Stomach (tissue), 9 donors: Measurements from ENCODE around the gene MCUB. TPM values are rescaled to one million over a fixed set of nuclear protein-coding genes. Genes with fewer than 3 reads are reported as not detected.
A peak's percentile ranks its signal among the peaks of the same experiment; 100 is the strongest.

ENCODE experiments used
- DNase-seq, 2 donors: peaks; one replicate each; pipeline versions ENCODE4 v3.0.0 to v3.0.0-alpha.2; 2013 to 2019
- H3K27ac ChIP-seq, 5 donors: fragments of 200-600 bp in 4 of 5; sonication (generic) in 4 of 5; one replicate each; pipeline ENCODE4 v1.5.1; 2013 to 2019; ENCODE audit warnings: mild to moderate bottlenecking in 1 of 5, moderate library complexity in 1 of 5
- H3K27me3 ChIP-seq, 3 donors: fragments of 200-600 bp; sonication (generic); one replicate each; pipeline ENCODE4 v1.5.1; 2017 to 2019; ENCODE audit warnings: mixed run types in 1 of 3
- H3K36me3 ChIP-seq, 4 donors: fragments of 200-600 bp; sonication (generic); 1 replicate in 3 of 4; 2 replicates in 1 of 4; pipeline ENCODE4 v1.5.1; 2016 to 2019
- H3K4me1 ChIP-seq, 4 donors: fragments of 200-600 bp; sonication (generic); one replicate each; pipeline ENCODE4 v1.5.1; 2016 to 2019
- H3K4me3 ChIP-seq, 4 donors: fragments of 200-600 bp; sonication (generic) in 3 of 4; one replicate each; pipeline ENCODE4 v1.5.1; 2016 to 2019; ENCODE audit warnings: mild to moderate bottlenecking in 1 of 4
- H3K9me3 ChIP-seq, 4 donors: fragments of 200-600 bp; sonication (generic); one replicate each; pipeline ENCODE4 v1.5.1; 2016 to 2019
- EP300 ChIP-seq: sonication (generic); formaldehyde crosslinking; IDR thresholded peaks from one replicate; pipeline ENCODE4 v1.6.1; 2017; ENCODE audit warnings: antibody characterized with exemption
- POLR2A ChIP-seq, 4 donors: fragments of 450-650 bp; IDR thresholded peaks; one replicate each; pipeline ENCODE4 v1.6.1; 2016; ENCODE audit warnings: antibody characterized with exemption in 4 of 4, control low read depth in 2 of 4, mild to moderate bottlenecking in 1 of 4, moderate library complexity in 1 of 4
- POLR2AphosphoS5 ChIP-seq, 3 donors: sonication (generic); formaldehyde crosslinking; IDR thresholded peaks; one replicate each; pipeline ENCODE4 v1.6.1; 2016; ENCODE audit warnings: antibody characterized with exemption in 3 of 3
- WGBS, 5 donors: extraction: QIAGEN DNeasy Blood & Tissue Kit in 3 of 5; methylation state at CpG; one replicate each; pipeline versions ENCODE4 v1.1.5 to v1.1.7; 2013 to 2018; 5-methylcytosine and 5-hydroxymethylcytosine counted together
- intact Hi-C: fragments of 100-400 bp; cut with DNase I; formaldehyde crosslinking; loops from one replicate; pipeline ENCODE4 v1.15.1; 2023; ENCODE audit warnings: low total_unique reads
- polyA plus RNA-seq, 3 donors: library from polyadenylated mRNA; stranded (reverse); fragments of 200-250 nt; gene quantifications; one replicate each; pipeline ENCODE4 v1.2.3, GENCODE V29; 2013
- total RNA-seq, 5 donors: library from RNA; depleted of rRNA; stranded (reverse); fragments of >200 nt; gene quantifications; one replicate each; pipeline versions ENCODE4 v1.1.0 to v1.2.3, GENCODE V29; 2014 to 2016
- TF ChIP-seq, protein P1 (sequence below), 7 experiments: fragments of 450-650 bp in 4 of 7; fragments of 200-600 bp in 3 of 7; sonication (generic) in 3 of 7; IDR thresholded peaks; one replicate each; pipeline ENCODE4 v1.5.1; 2016 to 2019; ENCODE audit warnings: antibody characterized with exemption in 7 of 7, control low read depth in 2 of 7, mild to moderate bottlenecking in 1 of 7
- donor health status: healthy with polysubstance abuse.
- donor health status: Bipolar disorder and iron deficiency.
- donor health status: healthy.

Gene MCUB
- total and polyA plus RNA-seq, 8 donors, result 0.89 to 37.4 (median 8.4) TPM

DNA sequence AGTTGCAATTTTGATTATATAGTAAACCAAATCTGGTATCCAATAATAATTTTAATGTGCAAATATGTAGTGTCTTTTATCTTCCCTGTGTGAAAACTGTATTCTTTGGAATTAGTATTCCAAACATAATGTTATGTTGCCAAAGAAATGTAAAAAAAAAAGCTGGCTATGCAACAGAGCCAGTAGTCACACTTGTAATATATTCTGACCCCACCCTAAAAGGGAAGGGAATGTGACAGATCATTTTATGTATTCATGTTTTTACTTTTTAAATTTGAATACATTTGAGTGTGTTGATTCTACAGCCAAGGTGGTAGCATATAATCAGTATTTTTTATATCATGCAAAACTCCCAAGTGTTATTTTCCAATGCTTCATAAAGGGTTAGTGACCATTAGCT lies 27.9 kb upstream of the MCUB start:
- peaks cover 52 to 100% (median 99%) of the 10 kb centered on the region in 4 donors for H3K36me3 ChIP-seq
- H3K9me3 ChIP-seq, result no peaks in the 10 kb centered on the region

DNA sequence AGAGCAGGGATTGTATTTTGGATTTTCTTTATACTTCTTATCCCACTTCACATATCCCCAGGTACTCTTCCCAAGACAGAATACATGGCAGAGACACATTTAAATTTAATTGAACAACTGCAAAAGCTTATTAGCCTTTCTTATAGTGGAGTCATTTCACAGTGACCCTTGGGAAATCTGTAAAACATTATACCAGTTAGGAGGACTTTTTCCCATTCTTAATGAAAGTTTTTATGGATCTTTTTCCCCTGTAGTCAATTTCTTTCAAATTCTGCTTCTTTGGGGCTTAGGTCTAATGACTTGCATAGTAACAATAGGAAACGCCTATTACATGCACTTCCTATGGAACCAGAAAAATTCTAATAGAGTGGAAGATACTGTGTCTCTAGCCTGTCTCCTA lies 14.6 kb upstream of the MCUB start:
- Histone ChIP-seq H3K9me3 (no peaks in the 10 kb centered on the region), H3K27me3 (no peaks in the 10 kb centered on the region), H3K27ac (no peak overlapping the region), H3K36me3 (peaks cover 0 to 68% (median 51%) of the 10 kb centered on the region in 4 donors), H3K4me1 (no peaks in the 10 kb centered on the region), H3K4me3 (no peak overlapping the region)
- intact Hi-C loops, result no loop called here
- no peak for DNase-seq
- TF ChIP-seq, protein P1, sequence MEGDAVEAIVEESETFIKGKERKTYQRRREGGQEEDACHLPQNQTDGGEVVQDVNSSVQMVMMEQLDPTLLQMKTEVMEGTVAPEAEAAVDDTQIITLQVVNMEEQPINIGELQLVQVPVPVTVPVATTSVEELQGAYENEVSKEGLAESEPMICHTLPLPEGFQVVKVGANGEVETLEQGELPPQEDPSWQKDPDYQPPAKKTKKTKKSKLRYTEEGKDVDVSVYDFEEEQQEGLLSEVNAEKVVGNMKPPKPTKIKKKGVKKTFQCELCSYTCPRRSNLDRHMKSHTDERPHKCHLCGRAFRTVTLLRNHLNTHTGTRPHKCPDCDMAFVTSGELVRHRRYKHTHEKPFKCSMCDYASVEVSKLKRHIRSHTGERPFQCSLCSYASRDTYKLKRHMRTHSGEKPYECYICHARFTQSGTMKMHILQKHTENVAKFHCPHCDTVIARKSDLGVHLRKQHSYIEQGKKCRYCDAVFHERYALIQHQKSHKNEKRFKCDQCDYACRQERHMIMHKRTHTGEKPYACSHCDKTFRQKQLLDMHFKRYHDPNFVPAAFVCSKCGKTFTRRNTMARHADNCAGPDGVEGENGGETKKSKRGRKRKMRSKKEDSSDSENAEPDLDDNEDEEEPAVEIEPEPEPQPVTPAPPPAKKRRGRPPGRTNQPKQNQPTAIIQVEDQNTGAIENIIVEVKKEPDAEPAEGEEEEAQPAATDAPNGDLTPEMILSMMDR (IDR thresholded peaks at IDR 0.05), result no peak
- TF ChIP-seq EP300 (no peak), POLR2AphosphoS5 (IDR thresholded peaks at IDR 0.05) (no peak), POLR2A (IDR thresholded peaks at IDR 0.05) (no peak)
- 94 to 97% (median 95%) methylated on average over 1 of the region's 1 CpG for whole genome bisulfite sequencing, 5 donors

More for the DNA sequence above, 27.9 kb upstream of the MCUB start:
- Histone ChIP-seq H3K4me3 (no peak overlapping the region), H3K27ac (no peak overlapping the region), H3K27me3 (no peaks in the 10 kb centered on the region), H3K4me1 (no peaks in the 10 kb centered on the region)
- DNase-seq, result no peak
- intact Hi-C loops, result no loop called here
- TF ChIP-seq, protein P1 (IDR thresholded peaks at IDR 0.05), result no peak
- no peak for TF ChIP-seq POLR2A (IDR thresholded peaks at IDR 0.05)
- TF ChIP-seq POLR2AphosphoS5 (IDR thresholded peaks at IDR 0.05), result no peak

DNA sequence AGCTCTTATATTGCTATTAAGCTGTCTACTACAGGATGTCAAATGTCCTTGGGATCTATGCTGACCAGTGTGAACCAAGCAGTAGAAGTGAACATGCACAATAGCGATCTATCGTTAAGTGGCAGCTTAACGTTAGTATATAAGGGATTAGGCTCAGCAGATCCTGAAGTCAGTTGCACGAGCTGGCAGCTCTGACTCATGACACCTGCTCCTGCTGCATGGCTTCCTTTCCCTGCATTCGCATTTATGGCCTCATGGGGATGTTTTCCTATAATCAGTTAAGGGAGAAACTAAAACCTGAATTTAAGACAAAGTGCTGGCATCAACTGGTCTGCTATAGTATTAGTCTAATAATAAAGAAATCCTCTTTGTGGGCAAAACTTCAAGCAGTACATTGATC lies 12.7 kb upstream of the MCUB start:
- TF ChIP-seq POLR2AphosphoS5 (IDR thresholded peaks at IDR 0.05) (no peak), EP300 (no peak), POLR2A (IDR thresholded peaks at IDR 0.05) (no peak)
- TF ChIP-seq, protein P1 (IDR thresholded peaks at IDR 0.05), result no peak
- WGBS, 5 donors, result 81 to 88% (median 85%) methylated on average over 5 of the region's 5 CpGs
- H3K27ac ChIP-seq, result no peak overlapping the region
- intact Hi-C loops, result no loop called here
- no peaks in the 10 kb centered on the region for H3K9me3 ChIP-seq
- H3K4me3 ChIP-seq, result no peak overlapping the region
- DNase-seq, result no peak
- peaks cover 0 to 48% (median 36%) of the 10 kb centered on the region in 4 donors for H3K36me3 ChIP-seq
- no peaks in the 10 kb centered on the region for H3K27me3 ChIP-seq
- H3K4me1 ChIP-seq, result no peaks in the 10 kb centered on the region

DNA sequence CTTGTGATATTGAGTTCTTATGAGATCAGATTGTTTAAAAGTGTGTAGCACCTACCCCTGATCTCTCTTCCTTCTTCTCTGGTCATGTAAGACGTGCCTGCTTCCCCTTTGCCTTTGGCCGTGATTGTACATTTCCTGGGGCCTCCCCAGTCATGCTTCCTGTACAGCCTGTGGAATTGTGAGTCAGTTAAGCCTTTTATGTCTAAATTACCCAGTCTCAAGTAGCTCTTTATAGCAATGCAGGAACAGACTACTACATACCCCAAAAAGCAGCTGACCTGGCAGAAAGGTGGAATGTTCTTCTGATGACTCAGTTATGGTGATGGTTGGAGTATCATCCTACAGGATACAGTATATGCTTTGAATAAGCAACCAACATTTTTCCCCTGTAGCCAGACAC lies 11.4 kb upstream of the MCUB start:
- DNase-seq, result peak in 1 of 2 donors; percentile 11
- Histone ChIP-seq H3K9me3 (no peaks in the 10 kb centered on the region), H3K4me3 (no peak overlapping the region), H3K4me1 (no peaks in the 10 kb centered on the region), H3K36me3 (peaks cover 0 to 35% (median 28%) of the 10 kb centered on the region in 4 donors), H3K27me3 (no peaks in the 10 kb centered on the region), H3K27ac (no peak overlapping the region)
- no peak for TF ChIP-seq POLR2A (IDR thresholded peaks at IDR 0.05)
- TF ChIP-seq POLR2AphosphoS5 (IDR thresholded peaks at IDR 0.05), result peak in 1 of 3 donors; percentile 18
- TF ChIP-seq, protein P1 (IDR thresholded peaks at IDR 0.05), result no peak
- TF ChIP-seq EP300, result no peak
- WGBS, 5 donors, result 72 to 92% (median 80%) methylated on average over 2 of the region's 2 CpGs
- intact Hi-C loops, result no loop called here
